Measurements from ENCODE around the gene SLC2A10. TPM values are rescaled to one million over a fixed set of nuclear protein-coding genes. Genes with fewer than 3 reads are reported as not detected.

The SLC2A10 gene
- total RNA-seq, 4 donors from 2014 or later = 8.2 to 33.5 (median 15.2) TPM

DNA sequence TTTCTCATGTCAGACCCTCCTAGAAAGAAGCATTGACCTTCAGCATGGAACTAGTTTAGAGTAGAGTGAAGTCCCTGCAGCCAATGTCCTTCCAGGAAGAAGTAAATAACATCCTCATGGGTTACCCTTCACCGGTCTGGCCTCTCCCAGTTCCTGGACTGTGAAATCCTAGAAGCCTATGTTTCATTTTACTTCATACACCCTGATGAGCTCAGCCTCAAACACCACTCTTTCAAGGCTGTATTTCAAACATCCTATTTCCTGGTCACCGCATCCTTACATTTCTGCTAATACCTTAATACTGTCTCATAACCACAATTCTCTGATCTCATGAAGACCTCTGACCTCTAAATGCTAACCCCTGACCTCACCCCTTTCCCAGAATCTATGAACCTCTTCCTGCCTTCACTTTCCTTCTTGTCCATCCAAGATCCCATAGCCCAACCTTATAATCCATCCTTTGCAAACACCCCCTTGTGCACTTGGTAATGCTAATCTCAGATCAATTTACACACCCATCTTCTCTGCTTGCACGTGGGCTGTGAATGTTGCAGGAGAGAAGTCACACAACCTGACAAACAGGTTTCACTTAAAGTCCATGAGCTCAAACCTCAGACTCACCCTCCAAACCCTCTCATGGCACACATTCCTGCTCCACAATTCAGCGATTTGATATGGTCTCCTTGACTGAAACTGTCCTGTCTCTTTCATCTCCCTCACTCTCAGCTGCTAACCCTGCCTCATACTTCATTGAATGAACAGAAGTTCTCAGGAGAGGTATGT is 30.2 kb downstream of the SLC2A10 start:
- no peak for TF ChIP-seq EP300 (IDR thresholded peaks at IDR 0.05; ENCODE audit: low read depth)
- TF ChIP-seq, protein P1, sequence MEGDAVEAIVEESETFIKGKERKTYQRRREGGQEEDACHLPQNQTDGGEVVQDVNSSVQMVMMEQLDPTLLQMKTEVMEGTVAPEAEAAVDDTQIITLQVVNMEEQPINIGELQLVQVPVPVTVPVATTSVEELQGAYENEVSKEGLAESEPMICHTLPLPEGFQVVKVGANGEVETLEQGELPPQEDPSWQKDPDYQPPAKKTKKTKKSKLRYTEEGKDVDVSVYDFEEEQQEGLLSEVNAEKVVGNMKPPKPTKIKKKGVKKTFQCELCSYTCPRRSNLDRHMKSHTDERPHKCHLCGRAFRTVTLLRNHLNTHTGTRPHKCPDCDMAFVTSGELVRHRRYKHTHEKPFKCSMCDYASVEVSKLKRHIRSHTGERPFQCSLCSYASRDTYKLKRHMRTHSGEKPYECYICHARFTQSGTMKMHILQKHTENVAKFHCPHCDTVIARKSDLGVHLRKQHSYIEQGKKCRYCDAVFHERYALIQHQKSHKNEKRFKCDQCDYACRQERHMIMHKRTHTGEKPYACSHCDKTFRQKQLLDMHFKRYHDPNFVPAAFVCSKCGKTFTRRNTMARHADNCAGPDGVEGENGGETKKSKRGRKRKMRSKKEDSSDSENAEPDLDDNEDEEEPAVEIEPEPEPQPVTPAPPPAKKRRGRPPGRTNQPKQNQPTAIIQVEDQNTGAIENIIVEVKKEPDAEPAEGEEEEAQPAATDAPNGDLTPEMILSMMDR (IDR thresholded peaks at IDR 0.05) = no peak
- no peak for TF ChIP-seq POLR2A (IDR thresholded peaks at IDR 0.05)
- TF ChIP-seq POLR2AphosphoS5 (IDR thresholded peaks at IDR 0.05) = no peak
- Histone ChIP-seq H3K27me3 (peaks cover 8% of the 10 kb centered on the region), H3K4me3 (no peak overlapping the region), H3K9me3 (no peaks in the 10 kb centered on the region), H3K27ac (no peak overlapping the region), H3K4me1 (no peaks in the 10 kb centered on the region), H3K36me3 (no peaks in the 10 kb centered on the region)
- WGBS, 2 donors (ENCODE audit: low coverage in 1 of 2) = 49 to 55% methylated on average over 3 to 4 of the region's 4 CpGs
- in situ Hi-C loops (cut with MboI; ENCODE audit: low pct_ligation_motif_present in 1 of 4, low pct_unique_long_range_greater_than_20kb in 1 of 4, low sequenced_read_pairs in 3 of 4) (no loop called here), intact Hi-C loops (cut with DNase I; ENCODE audit: low total_unique reads) (no loop called here)
- no peak for DNase-seq

DNA sequence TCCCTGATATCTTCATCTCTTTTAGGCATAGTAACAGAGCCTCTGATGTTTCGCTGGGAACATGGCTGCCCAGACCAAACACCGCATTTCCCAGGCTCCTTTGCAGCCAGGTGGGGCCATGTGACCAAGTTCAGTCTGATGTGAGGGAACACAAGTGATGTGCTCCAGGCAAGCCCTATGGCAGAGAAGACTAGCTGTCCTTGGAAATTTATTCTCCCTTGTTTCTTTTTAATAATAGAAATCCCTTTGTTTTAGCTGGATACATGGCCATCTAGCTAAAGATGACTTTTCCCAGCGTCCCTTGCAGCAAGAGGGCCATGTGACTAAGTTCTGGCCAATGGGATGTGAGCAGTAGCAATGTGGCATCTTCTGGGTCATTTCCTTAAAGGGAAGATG is 30.8 kb downstream of the SLC2A10 start:
- in situ Hi-C loops (cut with MboI; ENCODE audit: low pct_ligation_motif_present in 1 of 4, low pct_unique_long_range_greater_than_20kb in 1 of 4, low sequenced_read_pairs in 3 of 4) = no loop called here
- WGBS, 2 donors (ENCODE audit: low coverage in 1 of 2) = 86% methylated on average over 3 of the region's 3 CpGs; no CpG with 5 or more reads in 1 of the 2 donors
- Histone ChIP-seq H3K36me3 (no peaks in the 10 kb centered on the region), H3K9me3 (no peaks in the 10 kb centered on the region), H3K27me3 (peaks cover 11% of the 10 kb centered on the region), H3K27ac (no peak overlapping the region), H3K4me3 (no peak overlapping the region), H3K4me1 (no peaks in the 10 kb centered on the region)
- intact Hi-C loops (cut with DNase I; ENCODE audit: low total_unique reads) = no loop called here
- DNase-seq = no peak
- TF ChIP-seq POLR2A (IDR thresholded peaks at IDR 0.05) (no peak), POLR2AphosphoS5 (IDR thresholded peaks at IDR 0.05) (no peak), EP300 (IDR thresholded peaks at IDR 0.05; ENCODE audit: low read depth) (no peak)
- TF ChIP-seq, protein P1 (IDR thresholded peaks at IDR 0.05) = no peak

DNA sequence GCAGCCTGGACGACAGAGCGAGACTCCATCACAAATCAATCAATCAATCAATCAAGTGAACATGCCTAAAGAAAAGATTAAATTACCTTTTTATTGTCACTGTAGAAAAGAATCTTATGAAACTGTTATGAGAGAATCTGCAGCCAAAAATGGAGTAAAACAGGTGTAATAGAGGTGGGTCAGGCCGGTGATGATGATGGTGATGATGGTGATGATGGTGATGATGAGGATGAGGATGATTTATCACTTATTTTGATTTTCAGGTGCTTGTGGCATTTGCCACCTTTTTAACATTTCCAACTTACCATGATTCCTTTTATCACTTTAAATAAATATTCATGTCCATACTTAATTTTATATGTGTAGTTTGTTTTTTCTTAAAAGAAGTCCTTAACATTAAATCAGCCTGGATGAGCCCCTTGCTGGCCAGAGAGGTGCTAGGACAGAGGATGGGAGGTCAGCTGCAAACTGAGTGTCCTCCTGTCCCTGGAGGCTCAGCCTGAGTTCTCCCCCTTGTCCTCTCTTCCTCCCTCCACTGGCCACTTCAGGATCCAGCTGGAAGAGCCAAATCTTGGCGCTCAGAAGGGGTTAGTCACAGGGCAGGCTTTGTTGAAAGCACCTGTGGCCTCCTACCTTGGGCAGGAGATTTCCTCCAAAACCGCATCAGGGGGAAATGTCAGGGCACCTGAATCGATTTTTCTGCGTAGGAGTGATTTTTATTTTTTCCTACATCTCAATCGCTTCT is 32.6 kb downstream of the SLC2A10 start:
- Histone ChIP-seq H3K4me3 (no peak overlapping the region), H3K9me3 (no peaks in the 10 kb centered on the region), H3K36me3 (no peaks in the 10 kb centered on the region), H3K27ac (no peak overlapping the region), H3K4me1 (no peaks in the 10 kb centered on the region), H3K27me3 (peaks cover 27% of the 10 kb centered on the region)
- intact Hi-C loops (cut with DNase I; ENCODE audit: low total_unique reads) = no loop called here
- WGBS, 2 donors (ENCODE audit: low coverage in 1 of 2) = 73 to 80% methylated on average over 2 to 8 of the region's 8 CpGs
- TF ChIP-seq POLR2A (IDR thresholded peaks at IDR 0.05) = no peak
- TF ChIP-seq EP300 (IDR thresholded peaks at IDR 0.05; ENCODE audit: low read depth) = no peak
- TF ChIP-seq, protein P1 (IDR thresholded peaks at IDR 0.05) = no peak
- no peak for TF ChIP-seq POLR2AphosphoS5 (IDR thresholded peaks at IDR 0.05)
- in situ Hi-C loops (cut with MboI; ENCODE audit: low pct_ligation_motif_present in 1 of 4, low pct_unique_long_range_greater_than_20kb in 1 of 4, low sequenced_read_pairs in 3 of 4) = no loop called here
- no peak for DNase-seq

DNA sequence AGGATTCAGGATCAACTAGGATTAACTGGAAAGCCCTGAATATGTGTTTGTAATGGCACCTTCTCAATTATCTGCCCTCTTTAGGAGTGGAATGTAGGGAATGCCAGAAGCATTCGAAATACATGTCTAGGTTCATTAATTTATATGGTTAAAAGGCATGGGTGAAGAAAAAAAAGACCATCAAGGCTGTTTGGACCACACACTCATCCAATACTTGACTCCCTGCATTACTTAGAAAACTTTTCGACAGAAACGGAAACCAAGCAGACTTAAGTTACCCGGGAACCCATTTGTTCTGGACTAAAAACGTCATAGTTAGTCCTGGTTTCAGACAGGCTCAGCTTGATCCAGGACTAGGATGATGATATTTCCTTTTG is 33.2 kb downstream of the SLC2A10 start:
- no peak overlapping the region for H3K27ac ChIP-seq
- H3K4me3 ChIP-seq = no peak overlapping the region
- intact Hi-C loops (cut with DNase I; ENCODE audit: low total_unique reads) (no loop called here), in situ Hi-C loops (cut with MboI; ENCODE audit: low pct_ligation_motif_present in 1 of 4, low pct_unique_long_range_greater_than_20kb in 1 of 4, low sequenced_read_pairs in 3 of 4) (no loop called here)
- TF ChIP-seq, protein P1 (IDR thresholded peaks at IDR 0.05) = no peak
- TF ChIP-seq POLR2A (IDR thresholded peaks at IDR 0.05) (no peak), POLR2AphosphoS5 (IDR thresholded peaks at IDR 0.05) (no peak), EP300 (IDR thresholded peaks at IDR 0.05; ENCODE audit: low read depth) (no peak)
- H3K27me3 ChIP-seq = peaks cover 27% of the 10 kb centered on the region
- no peaks in the 10 kb centered on the region for H3K9me3 ChIP-seq
- no peaks in the 10 kb centered on the region for H3K4me1 ChIP-seq
- no peak for DNase-seq
- H3K36me3 ChIP-seq = no peaks in the 10 kb centered on the region
- 79 to 80% methylated on average over 1 to 5 of the region's 5 CpGs for WGBS, 2 donors (ENCODE audit: low coverage in 1 of 2)
